Heart left ventricle (tissue), 16 donors: ENCODE measurements around the gene RAB38. TPM values are rescaled to one million over a fixed set of nuclear protein-coding genes. Genes with fewer than 3 reads are reported as not detected.

Source experiments
- ATAC-seq, 4 donors: fragments of 200-7000 bp; cut with Tn5 transposase; one replicate each; pipeline ENCODE4 v1.9.1; 2020 to 2022; ENCODE audit warnings: moderate library complexity in 4 of 4, mild to moderate bottlenecking in 3 of 4, moderate number of reproducible peaks in 1 of 4
- DNase-seq, 5 donors: peaks; one replicate each; pipeline ENCODE4 v3.0.0-alpha.2; 2020
- H3K27ac ChIP-seq, 12 donors: fragments of 200-600 bp; sonication (generic) in 4 of 12; one replicate each; pipeline versions ENCODE4 v1.5.0 to v1.8.0; 2016 to 2022; ENCODE audit warnings: mild to moderate bottlenecking in 2 of 12
- H3K27me3 ChIP-seq, 9 donors: fragments of 200-600 bp; sonication (generic) in 2 of 9; one replicate each; pipeline versions ENCODE4 v1.5.1 to v1.8.0; 2016 to 2022; ENCODE audit warnings: mild to moderate bottlenecking in 3 of 9
- H3K36me3 ChIP-seq, 9 donors: fragments of 200-600 bp; sonication (generic) in 2 of 9; one replicate each; pipeline versions ENCODE4 v1.5.0 to v1.8.0; 2018 to 2022; ENCODE audit warnings: mild to moderate bottlenecking in 2 of 9
- H3K4me1 ChIP-seq, 12 donors: fragments of 200-600 bp; sonication (generic) in 4 of 12; one replicate each; pipeline versions ENCODE4 v1.5.0 to v1.8.0; 2016 to 2022; ENCODE audit warnings: mild to moderate bottlenecking in 3 of 12
- H3K4me3 ChIP-seq, 12 donors: fragments of 200-600 bp; sonication (generic) in 4 of 12; one replicate each; pipeline versions ENCODE4 v1.5.0 to v1.8.0; 2017 to 2022; ENCODE audit warnings: mild to moderate bottlenecking in 9 of 12, moderate library complexity in 4 of 12
- H3K9me3 ChIP-seq, 12 donors: fragments of 200-600 bp; sonication (generic) in 4 of 12; one replicate each; pipeline versions ENCODE4 v1.5.0 to v1.8.0; 2016 to 2022; ENCODE audit warnings: mild to moderate bottlenecking in 1 of 12
- CTCF ChIP-seq, 12 donors: fragments of 200-600 bp; sonication (generic) in 4 of 12; IDR thresholded peaks; one replicate each; pipeline versions ENCODE4 v1.5.0 to v1.8.0; 2018 to 2022; ENCODE audit warnings: antibody characterized with exemption in 12 of 12, mild to moderate bottlenecking in 5 of 12
- POLR2A ChIP-seq, 2 donors: fragments of 450-650 bp; IDR thresholded peaks; one replicate each; pipeline ENCODE4 v1.6.1; 2017; ENCODE audit warnings: antibody characterized with exemption in 2 of 2, mild to moderate bottlenecking in 2 of 2, moderate library complexity in 2 of 2
- WGBS, 4 donors: extraction: QIAGEN DNeasy Blood & Tissue Kit in 2 of 4; methylation state at CpG; one replicate each; pipeline versions ENCODE4 v1.1.5 to v1.1.7; 2013 to 2018; 5-methylcytosine and 5-hydroxymethylcytosine counted together
- intact Hi-C, 10 donors: fragments of 100-400 bp; cut with DNase I; formaldehyde crosslinking; loops; one replicate each; pipeline versions ENCODE4 v1.11.1 to v1.14.2; 2022
- polyA plus RNA-seq, 2 donors: library from polyadenylated mRNA; stranded (reverse); fragments of 200-250 nt; gene quantifications; one replicate each; pipeline ENCODE4 v1.2.3, GENCODE V29; 2013
- total RNA-seq, 9 donors: library from RNA; depleted of rRNA in 2 of 9; stranded (reverse); fragments of >200 nt in 2 of 9; fragmentation: NEBNext Ultra II Directional in 3 of 9; extraction: Animal tissue kit (Norgen Biotek cat#: 25700) in 3 of 9; gene quantifications; one replicate each; pipeline versions ENCODE4 v1.1.0 to v1.2.4, GENCODE V29; 2016 to 2023
- donor health status: ischemic (EF 13 %, LVEDD 7.1; RV severe dilation, severe dysfunction).
- donor health status: healthy with polysubstance abuse.
- donor health status: DM: no; HTN: yes; CAD: no.
- donor health status: DM: no; HTN: no; CAD: no.
- donor health status: ischemic (EF 25% LVEDD 6.9; RV normal size, moderate dysfunction).
- donor health status: ischemic (EF 25% LVEDD 5.7; RV mildly dilated, moderate dysfunction).
- donor health status: healthy.
- donor health status: DM: yes; HTN: yes; CAD: no.
- donor health status: ischemic (EF 35%, LVEDD 5.7; RV mildly dilated, moderate dysfunction).
- donor health status: nonischemic (EF 11% LVEDD 7.7; RV severe dilation, severe dysfunction).
- donor health status: DM: yes; HTN: yes; CAD: no.
- donor health status: PGD.
- donor health status: ischemic (EF 29% LVEDD 5.4; RV normal size, mild dysfunction).
- donor health status: nonischemic (EF 23%, LVEDD 6.1; RV moderate dilation, normal function).

Gene RAB38
- total and polyA plus RNA-seq, 11 donors = 0.25 to 1.5 (median 0.47) TPM; not detected in 2

- DNase-seq (no peak), ATAC-seq (no peak)
- no peak overlapping the region for H3K4me3 ChIP-seq
- 72 to 89% (median 82%) methylated on average over 2 of the region's 2 CpGs for WGBS, 4 donors
- TF ChIP-seq CTCF (IDR thresholded peaks at IDR 0.05) (no peak), POLR2A (IDR thresholded peaks at IDR 0.05) (no peak)
- H3K27me3 ChIP-seq = no peaks in the 10 kb centered on the region
- H3K36me3 ChIP-seq = no peaks in the 10 kb centered on the region
- no peak overlapping the region for H3K27ac ChIP-seq
- H3K4me1 ChIP-seq = peaks cover 0 to 17% (median 5%) of the 10 kb centered on the region in 12 donors
- H3K9me3 ChIP-seq = no peaks in the 10 kb centered on the region
- intact Hi-C loops = no loop called here
These were observed 3.3 kb downstream of the RAB38 start for GRCh38 chr11:88171982-88172381.

- intact Hi-C loops = no loop called here
- no peak for ATAC-seq
These were observed 4.6 kb downstream of the RAB38 start for GRCh38 chr11:88170673-88171072.

DNA sequence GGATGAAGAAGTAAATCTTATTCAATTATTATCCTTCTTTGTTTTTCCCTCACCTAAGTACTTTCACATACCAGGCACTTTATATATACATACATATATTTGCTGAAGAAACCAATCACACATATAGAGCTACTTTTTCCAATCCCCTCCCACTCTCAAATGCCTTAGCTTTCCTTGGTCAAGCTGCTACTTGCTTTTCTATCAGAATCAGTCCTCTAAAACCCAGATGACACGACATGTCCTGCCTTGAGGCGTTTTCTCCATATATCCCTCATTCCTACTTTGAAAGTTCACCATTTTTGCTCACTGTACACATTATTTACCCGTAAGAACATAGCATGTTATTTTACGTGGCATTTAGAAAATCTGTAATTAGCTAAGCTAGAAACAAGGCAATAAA lies 5.4 kb downstream of the RAB38 start:
- H3K36me3 ChIP-seq = no peaks in the 10 kb centered on the region
- no peak overlapping the region for H3K27ac ChIP-seq
- H3K4me3 ChIP-seq = no peak overlapping the region
- H3K27me3 ChIP-seq = no peaks in the 10 kb centered on the region
- intact Hi-C loops = no loop called here
- H3K9me3 ChIP-seq = no peaks in the 10 kb centered on the region
- TF ChIP-seq POLR2A (IDR thresholded peaks at IDR 0.05) = no peak
- TF ChIP-seq CTCF (IDR thresholded peaks at IDR 0.05) = no peak
- 89 to 94% (median 92%) methylated on average over 4 of the region's 4 CpGs for WGBS, 4 donors
- peaks cover 0 to 10% (median 1%) of the 10 kb centered on the region in 12 donors for H3K4me1 ChIP-seq
- ATAC-seq (no peak), DNase-seq (no peak)

More at GRCh38 chr11:88170673-88171072, 4.6 kb downstream of the RAB38 start:
- 86 to 95% (median 91%) methylated on average over 2 of the region's 2 CpGs for WGBS, 4 donors
- DNase-seq = no peak
- Histone ChIP-seq H3K27me3 (no peaks in the 10 kb centered on the region), H3K9me3 (no peaks in the 10 kb centered on the region), H3K27ac (no peak overlapping the region), H3K4me1 (peaks cover 0 to 17% (median 5%) of the 10 kb centered on the region in 12 donors), H3K4me3 (no peak overlapping the region), H3K36me3 (no peaks in the 10 kb centered on the region)
- TF ChIP-seq CTCF (IDR thresholded peaks at IDR 0.05) = no peak
- TF ChIP-seq POLR2A (IDR thresholded peaks at IDR 0.05) = no peak

- Histone ChIP-seq H3K36me3 (no peaks in the 10 kb centered on the region), H3K27me3 (no peaks in the 10 kb centered on the region), H3K9me3 (no peaks in the 10 kb centered on the region), H3K27ac (no peak overlapping the region), H3K4me1 (peaks cover 0 to 6% (median 0%) of the 10 kb centered on the region in 12 donors), H3K4me3 (no peak overlapping the region)
- intact Hi-C loops = no loop called here
- 83 to 91% (median 86%) methylated on average over 2 of the region's 2 CpGs for WGBS, 4 donors
- DNase-seq = no peak
- ATAC-seq = no peak
- TF ChIP-seq POLR2A (IDR thresholded peaks at IDR 0.05) (no peak), CTCF (IDR thresholded peaks at IDR 0.05) (no peak)
These were observed 5.8 kb downstream of the RAB38 start for GRCh38 chr11:88169471-88169870.
